ENCODE measurements around the gene KSR1. TPM values are rescaled to one million over a fixed set of nuclear protein-coding genes. Genes with fewer than 3 reads are reported as not detected.

Gene KSR1
- total and polyA plus RNA-seq, 9 of the 15 experiments (the other 6 are each of a cell fraction or from before 2014, with no cell fraction given), result 1.4 to 51.7 (median 18.4) TPM

DNA sequence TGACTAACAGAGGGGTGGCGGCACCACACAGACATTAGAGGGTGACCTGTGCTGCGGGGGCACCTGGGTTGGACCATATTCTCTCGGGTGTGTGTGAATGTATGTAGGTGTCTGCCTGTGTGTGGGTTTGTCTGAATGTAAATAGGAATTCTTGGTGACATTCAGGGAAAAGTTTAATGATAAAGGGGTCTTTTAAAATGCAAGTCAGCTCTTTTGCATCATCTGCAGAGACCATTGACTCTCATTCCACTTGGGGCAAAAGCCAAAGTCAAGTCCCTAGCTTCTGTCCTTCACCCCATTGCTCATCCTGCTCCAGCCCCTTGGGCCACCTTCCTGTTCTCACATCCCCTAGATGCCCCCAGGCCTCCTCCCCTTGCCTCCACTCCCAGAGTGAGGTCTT, 23.6 kb downstream of the KSR1 start:
- ChIA-PET POLR2A (interaction anchor here (0.9 to 1.1 kb wide), 3 partner anchors 9 to 22 kb away, joined by 3 to 4 read pairs (median 3); no protein-coding TSS in a partner anchor), CTCF (ENCODE audit: low intra/inter-chr PET ratio) (no interaction called here)
- Histone ChIP-seq H2AFZ (ENCODE audit: low read depth, low read length) (no peak overlapping the region), H3K79me2 (ENCODE audit: control insufficient read depth, insufficient read depth, low read length) (peaks cover 81% of the 10 kb centered on the region), H3K9me1 (ENCODE audit: control insufficient read depth, insufficient read depth, low read length) (peaks cover 17% of the 10 kb centered on the region), H4K20me1 (replicated peaks; ENCODE audit: control insufficient read depth, insufficient read depth, low read length) (peaks cover under 1% of the 10 kb centered on the region; the same call in 1 of the 2 replicates), H3K36me3 (ENCODE audit: control insufficient read depth, insufficient read depth, low read length) (peaks cover 10% of the 10 kb centered on the region), H3K9ac (ENCODE audit: insufficient read depth in 1 of 2, low read depth in 2 of 2, low read length in 2 of 2) (no peak overlapping the region), H3K27me3 (ENCODE audit: control insufficient read depth in 2 of 2, insufficient read depth in 2 of 2, low read length in 2 of 2) (no peaks in the 10 kb centered on the region), H3K27ac (ENCODE audit: extremely low read depth, low read depth, low read length) (no peak overlapping the region), H3K9me3 (replicated peaks; ENCODE audit: control insufficient read depth, insufficient read depth, low read depth, low read length) (no peaks in the 10 kb centered on the region), H3K4me3 (no peak overlapping the region), H3K4me1 (replicated peaks in 1 of 2; ENCODE audit: control insufficient read depth in 2 of 2, insufficient read depth in 2 of 2, low read length in 2 of 2) (peaks cover 39 to 48% of the 10 kb centered on the region in 2 experiments), H3K4me2 (ENCODE audit: insufficient read depth, low read length) (no peak overlapping the region)
- in situ Hi-C loops (cut with MboI) (no loop called here), intact Hi-C loops (cut with micrococcal nuclease) (no loop called here)
- no TSS peak for BruUV-seq (replicated peaks)
- peak; percentile 49; the same call in 1 of the 2 replicates for TF ChIP-seq MAFK (IDR thresholded peaks at IDR 0.05; ENCODE audit: low read length)
- TF ChIP-seq RFX5 (IDR thresholded peaks at IDR 0.05; ENCODE audit: low read depth, low read length), result no peak
- TF ChIP-seq MAFF (IDR thresholded peaks at IDR 0.05; ENCODE audit: low read length), result peak; percentile 66
- TF ChIP-seq ZNF316 (IDR thresholded peaks at IDR 0.05), result peak; percentile 88
- TF ChIP-seq C11orf30 (IDR thresholded peaks at IDR 0.05; ENCODE audit: low read depth), result peak; percentile 88
- no peak for TF ChIP-seq BRD4 (IDR thresholded peaks at IDR 0.05)
- TF ChIP-seq MAFG (tag; conservative IDR thresholded peaks at IDR 0.05), result peak; percentile 73
- DNase-seq (ENCODE audit: extremely low read depth in 1 of 4, low spot score in 3 of 4) (no peak), FAIRE-seq (no peak), ATAC-seq (no peak)
- 84% methylated on average over 2 of the region's 3 CpGs for WGBS (ENCODE audit: insufficient coverage, low coverage, missing lambda C conversion rate)

DNA sequence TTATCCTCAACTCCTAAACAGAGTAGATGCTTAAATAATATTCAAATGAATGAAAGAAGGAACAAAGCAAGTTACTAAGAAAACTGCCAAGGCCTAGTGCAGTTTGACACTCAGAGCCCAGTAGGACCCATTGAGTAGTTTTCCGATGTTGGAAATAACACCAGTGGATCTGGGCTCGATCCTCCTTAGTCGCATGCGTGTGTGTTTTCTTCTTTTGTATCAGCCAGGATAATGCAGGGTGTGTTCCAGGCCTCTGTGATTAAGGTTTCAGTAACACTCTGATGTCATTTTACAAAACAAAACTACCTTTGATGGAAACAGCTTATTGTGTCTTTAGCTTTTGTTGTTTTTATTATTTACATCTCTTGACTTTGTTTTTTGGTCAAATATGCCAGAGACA, 24.5 kb downstream of the KSR1 start:
- FAIRE-seq, result no peak
- CTCF ChIA-PET (ENCODE audit: low intra/inter-chr PET ratio), result no interaction called here
- TF ChIP-seq, protein P1, sequence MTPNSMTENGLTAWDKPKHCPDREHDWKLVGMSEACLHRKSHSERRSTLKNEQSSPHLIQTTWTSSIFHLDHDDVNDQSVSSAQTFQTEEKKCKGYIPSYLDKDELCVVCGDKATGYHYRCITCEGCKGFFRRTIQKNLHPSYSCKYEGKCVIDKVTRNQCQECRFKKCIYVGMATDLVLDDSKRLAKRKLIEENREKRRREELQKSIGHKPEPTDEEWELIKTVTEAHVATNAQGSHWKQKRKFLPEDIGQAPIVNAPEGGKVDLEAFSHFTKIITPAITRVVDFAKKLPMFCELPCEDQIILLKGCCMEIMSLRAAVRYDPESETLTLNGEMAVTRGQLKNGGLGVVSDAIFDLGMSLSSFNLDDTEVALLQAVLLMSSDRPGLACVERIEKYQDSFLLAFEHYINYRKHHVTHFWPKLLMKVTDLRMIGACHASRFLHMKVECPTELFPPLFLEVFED (CRISPR knock-in tag; conservative IDR thresholded peaks at IDR 0.05), result no peak
- TF ChIP-seq HLTF (IDR thresholded peaks at IDR 0.05) (no peak), PHF20 (IDR thresholded peaks at IDR 0.05; ENCODE audit: partially characterized antibody) (no peak), SMAD4 (CRISPR knock-in tag; conservative IDR thresholded peaks at IDR 0.05) (no peak), MTF1 (CRISPR knock-in tag; IDR thresholded peaks at IDR 0.05; ENCODE audit: borderline replicate concordance) (no peak), BRF1 (IDR thresholded peaks at IDR 0.05; ENCODE audit: borderline replicate concordance, extremely low read depth, insufficient read length) (no peak), TRIM28 (IDR thresholded peaks at IDR 0.05) (no peak), ARNT (IDR thresholded peaks at IDR 0.05) (no peak), FOXJ2 (tag; IDR thresholded peaks at IDR 0.05) (no peak)
- TF ChIP-seq, protein P2, sequence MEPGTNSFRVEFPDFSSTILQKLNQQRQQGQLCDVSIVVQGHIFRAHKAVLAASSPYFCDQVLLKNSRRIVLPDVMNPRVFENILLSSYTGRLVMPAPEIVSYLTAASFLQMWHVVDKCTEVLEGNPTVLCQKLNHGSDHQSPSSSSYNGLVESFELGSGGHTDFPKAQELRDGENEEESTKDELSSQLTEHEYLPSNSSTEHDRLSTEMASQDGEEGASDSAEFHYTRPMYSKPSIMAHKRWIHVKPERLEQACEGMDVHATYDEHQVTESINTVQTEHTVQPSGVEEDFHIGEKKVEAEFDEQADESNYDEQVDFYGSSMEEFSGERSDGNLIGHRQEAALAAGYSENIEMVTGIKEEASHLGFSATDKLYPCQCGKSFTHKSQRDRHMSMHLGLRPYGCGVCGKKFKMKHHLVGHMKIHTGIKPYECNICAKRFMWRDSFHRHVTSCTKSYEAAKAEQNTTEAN (CRISPR knock-in tag; IDR thresholded peaks at IDR 0.05), result no peak

More for the DNA sequence above, 24.5 kb downstream of the KSR1 start:
- intact Hi-C loops (cut with micrococcal nuclease), result no loop called here
- peaks cover 79% of the 10 kb centered on the region for H3K79me2 ChIP-seq (ENCODE audit: control insufficient read depth, insufficient read depth, low read length)
- in situ Hi-C loops (cut with MboI), result no loop called here
- H3K4me2 ChIP-seq (ENCODE audit: insufficient read depth, low read length), result no peak overlapping the region
- no peaks in the 10 kb centered on the region for H3K27me3 ChIP-seq (ENCODE audit: control insufficient read depth in 2 of 2, insufficient read depth in 2 of 2, low read length in 2 of 2)
- H3K9me1 ChIP-seq (ENCODE audit: control insufficient read depth, insufficient read depth, low read length), result peaks cover 12% of the 10 kb centered on the region
- peaks cover 16% of the 10 kb centered on the region for H3K36me3 ChIP-seq (ENCODE audit: control insufficient read depth, insufficient read depth, low read length)
- H3K9ac ChIP-seq (ENCODE audit: insufficient read depth in 1 of 2, low read depth in 2 of 2, low read length in 2 of 2), result peak overlapping the region in 1 of 2 experiments; percentile 11; a peak in 1 of 4 replicates
- no peak for ATAC-seq
- H3K4me3 ChIP-seq, result no peak overlapping the region
- H3K9me3 ChIP-seq (replicated peaks; ENCODE audit: control insufficient read depth, insufficient read depth, low read depth, low read length), result no peaks in the 10 kb centered on the region
- peaks cover 31 to 40% of the 10 kb centered on the region in 2 experiments for H3K4me1 ChIP-seq (replicated peaks in 1 of 2; ENCODE audit: control insufficient read depth in 2 of 2, insufficient read depth in 2 of 2, low read length in 2 of 2)
- 81% methylated on average over 4 of the region's 4 CpGs for WGBS (ENCODE audit: insufficient coverage, low coverage, missing lambda C conversion rate)
- no peak overlapping the region; the same call in 2 of the 3 replicates for H3K27ac ChIP-seq (ENCODE audit: extremely low read depth, low read depth, low read length)
- no TSS peak for BruUV-seq (replicated peaks)
- DNase-seq (ENCODE audit: extremely low read depth in 1 of 4, low spot score in 3 of 4), result no peak
- H4K20me1 ChIP-seq (replicated peaks; ENCODE audit: control insufficient read depth, insufficient read depth, low read length), result no peaks in the 10 kb centered on the region; the same call in 1 of the 2 replicates
- no peak overlapping the region for H2AFZ ChIP-seq (ENCODE audit: low read depth, low read length)
- POLR2A ChIA-PET, result interaction anchor here (1.2 kb wide), 1 partner anchor 16 kb away, joined by 5 read pairs; no protein-coding TSS in a partner anchor
